Nephron progenitor cell (in vitro differentiated cells): ENCODE data around the gene RPLP2.

Source experiments
- DNase-seq: peaks from one replicate; pipeline ENCODE4 v3.0.0; 2021
- H3K27ac Mint-ChIP-seq: 2 replicates; pipeline ENCODE4 v1.8.0; 2021; ENCODE audit warnings: mild to moderate bottlenecking, moderate library complexity, mixed read lengths
- H3K27me3 Mint-ChIP-seq: 2 replicates; pipeline ENCODE4 v1.8.0; 2021; ENCODE audit warnings: mild to moderate bottlenecking, low read depth, mixed read lengths; ENCODE audit not compliant: poor library complexity
- H3K36me3 Mint-ChIP-seq: 2 replicates; pipeline ENCODE4 v1.8.0; 2021; ENCODE audit warnings: low read depth, mixed read lengths
- H3K4me1 Mint-ChIP-seq: 2 replicates; pipeline ENCODE4 v1.8.0; 2021; ENCODE audit warnings: mixed read lengths
- H3K4me3 Mint-ChIP-seq: 2 replicates; pipeline ENCODE4 v1.8.0; 2021; ENCODE audit warnings: mild to moderate bottlenecking, moderate library complexity, mixed read lengths
- H3K9me3 Mint-ChIP-seq: 2 replicates; pipeline ENCODE4 v1.8.0; 2021; ENCODE audit warnings: mild to moderate bottlenecking, moderate library complexity, mixed read lengths
- CTCF ChIP-seq: fragments of 200-600 bp; sonication (generic); IDR thresholded peaks from 2 replicates; pipeline ENCODE4 v1.5.0; 2021; ENCODE audit warnings: antibody characterized with exemption

The RPLP2 gene

GRCh38 chr11:841981-842369 lies 32.2 kb downstream of the RPLP2 start:
- H3K27ac Mint-ChIP-seq = peak overlapping the region; percentile 90
- no peaks in the 10 kb centered on the region for H3K9me3 Mint-ChIP-seq
- no peak for TF ChIP-seq CTCF
- H3K4me3 Mint-ChIP-seq = peak overlapping the region; percentile 87
- H3K36me3 Mint-ChIP-seq = peaks cover 8% of the 10 kb centered on the region
- no peak for DNase-seq
- peaks cover 40% of the 10 kb centered on the region for H3K4me1 Mint-ChIP-seq
- H3K27me3 Mint-ChIP-seq = peaks cover 11% of the 10 kb centered on the region

- H3K27me3 Mint-ChIP-seq = peaks cover 13% of the 10 kb centered on the region
- no peaks in the 10 kb centered on the region for H3K9me3 Mint-ChIP-seq
- peak within 1 kb of the TSS; percentile 90 for H3K27ac Mint-ChIP-seq
- peaks cover 8% of the 10 kb centered on the region for H3K36me3 Mint-ChIP-seq
- peaks cover 40% of the 10 kb centered on the region for H3K4me1 Mint-ChIP-seq
- peak within 1 kb of the TSS; percentile 87 for H3K4me3 Mint-ChIP-seq
- no peak for TF ChIP-seq CTCF
- peak; percentile 91 for DNase-seq
Measured at GRCh38 chr11:842370-843002, 32.7 kb downstream of the RPLP2 start, which contains the start of the genes POLR2L and TSPAN4. TSS of gene POLR2L (minus strand) at chr11:842529. CDS start at chr11:842508, 21 bp downstream. TSS of gene TSPAN4 (plus strand) at chr11:842852. CDS start at chr11:850305, 7,453 bp downstream.

- Mint-ChIP-seq H3K9me3 (no peaks in the 10 kb centered on the region), H3K27ac (no peak overlapping the region), H3K27me3 (peaks cover 13% of the 10 kb centered on the region)
Measured at GRCh38 chr11:843086-843734, 33.4 kb downstream of the RPLP2 start.

GRCh38 chr11:843818-844692 lies 34.3 kb downstream of the RPLP2 start:
- H3K4me1 Mint-ChIP-seq = peaks cover 40% of the 10 kb centered on the region
- DNase-seq = peak; percentile 70
- H3K4me3 Mint-ChIP-seq = peak overlapping the region; percentile 80
- no peaks in the 10 kb centered on the region for H3K9me3 Mint-ChIP-seq
- peaks cover 20% of the 10 kb centered on the region for H3K27me3 Mint-ChIP-seq
- no peak for TF ChIP-seq CTCF
- no peak overlapping the region for H3K27ac Mint-ChIP-seq
- peaks cover 8% of the 10 kb centered on the region for H3K36me3 Mint-ChIP-seq

More at GRCh38 chr11:843086-843734, 33.4 kb downstream of the RPLP2 start:
- Mint-ChIP-seq H3K36me3 (peaks cover 8% of the 10 kb centered on the region), H3K4me1 (peaks cover 40% of the 10 kb centered on the region), H3K4me3 (peak overlapping the region; percentile 80)
- TF ChIP-seq CTCF = no peak
- peak; percentile 47 for DNase-seq

GRCh38 chr11:844693-845644 lies 35.2 kb downstream of the RPLP2 start:
- no peak for TF ChIP-seq CTCF
- DNase-seq = peak; percentile 81
- Mint-ChIP-seq H3K4me3 (peak overlapping the region; percentile 64), H3K36me3 (peaks cover 8% of the 10 kb centered on the region), H3K27ac (peak overlapping the region; percentile 72), H3K9me3 (no peaks in the 10 kb centered on the region), H3K27me3 (peaks cover 20% of the 10 kb centered on the region), H3K4me1 (peaks cover 40% of the 10 kb centered on the region)
